GM18907 (cell line): ENCODE measurements around the gene MYOT.

Experiments used
- ATAC-seq: cut with Tn5 transposase; IDR thresholded peaks from one replicate; pipeline ENCODE4 v1.9.1; 2021; ENCODE audit warnings: mild to moderate bottlenecking, moderate library complexity; ENCODE audit not compliant: unreplicated experiment

The MYOT gene

GRCh38 chr5:137899493-137899892 lies 31.8 kb downstream of the MYOT start:
- ATAC-seq, result no peak

GRCh38 chr5:137901011-137901817 lies 33.6 kb downstream of the MYOT start:
- ATAC-seq, result no peak

- ATAC-seq, result no peak
Observed at GRCh38 chr5:137902408-137903133, 34.9 kb downstream of the MYOT start.

GRCh38 chr5:137914758-137915157 lies 47.1 kb downstream of the MYOT start:
- ATAC-seq, result no peak

GRCh38 chr5:137916923-137917322 lies 49.3 kb downstream of the MYOT start:
- ATAC-seq, result no peak

- no peak for ATAC-seq
Observed at GRCh38 chr5:137921931-137922330, 54.3 kb downstream of the MYOT start.

GRCh38 chr5:137923856-137924255 lies 56.2 kb downstream of the MYOT start:
- no peak for ATAC-seq

GRCh38 chr5:137932800-137933199 lies 65.1 kb downstream of the MYOT start:
- no peak for ATAC-seq

- no peak for ATAC-seq
Observed at GRCh38 chr5:137933491-137933911, 65.8 kb downstream of the MYOT start.

- ATAC-seq, result no peak
Observed at GRCh38 chr5:137935190-137935589, 67.5 kb downstream of the MYOT start.

GRCh38 chr5:137935694-137936093 lies 68.0 kb downstream of the MYOT start:
- no peak for ATAC-seq
